ENCODE results near the gene HYAL2. TPM values are rescaled to one million over a fixed set of nuclear protein-coding genes. Genes with fewer than 3 reads are reported as not detected.
A peak's percentile ranks its signal among the peaks of the same experiment; 100 is the strongest.

Gene HYAL2
- total and polyA plus RNA-seq, 10 of the 15 experiments (the other 5 are each of a cell fraction or from before 2014, with no cell fraction given), result 0.06 to 21.8 (median 12.7) TPM

- Histone ChIP-seq H4K20me1 (ENCODE audit: control insufficient read depth, insufficient read depth) (peaks cover 2% of the 10 kb centered on the region; the same call in 1 of the 2 replicates), H3K36me3 (ENCODE audit: control insufficient read depth in 2 of 2, insufficient read depth in 2 of 2, low read length in 1 of 2) (peaks cover 8 to 26% of the 10 kb centered on the region in 2 experiments; a peak in 2 of 4 replicates), H3K9me3 (replicated peaks; ENCODE audit: control insufficient read depth, insufficient read depth, low read length) (no peaks in the 10 kb centered on the region), H3K4me3 (peak overlapping the region; percentile 78), H3K27me3 (replicated peaks in 1 of 2; ENCODE audit: control insufficient read depth in 2 of 2, insufficient read depth in 2 of 2, low read length in 1 of 2) (no peaks in the 10 kb centered on the region), H3K4me1 (ENCODE audit: control insufficient read depth, insufficient read depth, low read length) (peaks cover 18% of the 10 kb centered on the region), H2AFZ (ENCODE audit: control insufficient read depth, low read depth, low read length) (no peak overlapping the region), H3K79me2 (ENCODE audit: control insufficient read depth, insufficient read depth, low read length) (peaks cover 33% of the 10 kb centered on the region), H3K27ac (ENCODE audit: control insufficient read depth, insufficient read depth) (0 out of 2 replicates have a peak overlapping the region, but pooled peaks have one; percentile 9), H3K4me2 (ENCODE audit: control insufficient read depth, insufficient read depth) (peak overlapping the region; percentile 97), H3K9ac (ENCODE audit: control insufficient read depth, insufficient read depth, low read length) (peak overlapping the region; percentile 85)
- DNase-seq (ENCODE audit: low read depth, low spot score) (no peak), FAIRE-seq (no peak), ATAC-seq (no peak)
- intact Hi-C loops (cut with micrococcal nuclease; ENCODE audit: unreplicated experiment) (no loop called here), in situ Hi-C loops (cut with MboI) (loop anchor here (10.0 kb wide), 1 partner anchor 1027 kb away; the partner anchor contains the start of gene MANF)
- ChIA-PET POLR2A (interaction anchor here (1.6 to 2.5 kb wide), 2 partner anchors 17 to 20 kb away, joined by 3 to 8 read pairs; partner anchors contain the start of gene RASSF1), CTCF (interaction anchor here (1.3 to 2.9 kb wide), 2 partner anchors 9 to 212 kb away, joined by 4 to 22 read pairs; partner anchors contain the start of gene HEMK1), SMC1A (ENCODE audit: uncharacterized antibody, unreplicated experiment) (interaction anchor here (1.4 to 1.7 kb wide), 2 partner anchors 10 to 20 kb away, joined by 8 read pairs; no protein-coding TSS in a partner anchor), RAD21 (ENCODE audit: unreplicated experiment) (interaction anchor here (1.9 kb wide), 1 partner anchor 21 kb away, joined by 6 read pairs; no protein-coding TSS in a partner anchor)
- WGBS (ENCODE audit: insufficient coverage, insufficient replicate concordance, low lambda C conversion rate, missing lambda C conversion rate), result 94% methylated on average over 1 of the region's 1 CpG
- no TSS peak for BruUV-seq (replicated peaks)
- TF ChIP-seq ZNF592 (IDR thresholded peaks at IDR 0.05) (no peak), TAF1 (IDR thresholded peaks at IDR 0.05; ENCODE audit: borderline replicate concordance, low read depth, low read length) (no peak), CTCF (IDR thresholded peaks at IDR 0.05 in 2 of 3, conservative IDR thresholded peaks at IDR 0.05 in 1 of 3; ENCODE audit: control insufficient read depth in 2 of 3, extremely low read depth in 1 of 3, insufficient read depth in 1 of 3, low read depth in 3 of 3, low read length in 3 of 3) (no peak), MYC (IDR thresholded peaks at IDR 0.05; ENCODE audit: insufficient read depth, insufficient read length, insufficient replicate concordance, low read length, severe bottlenecking) (no peak), LARP7 (IDR thresholded peaks at IDR 0.05) (no peak), ZBTB33 (IDR thresholded peaks at IDR 0.05) (no peak), PAX5 (IDR thresholded peaks at IDR 0.05; ENCODE audit: borderline replicate concordance, low read depth, low read length) (no peak), PRDM15 (CRISPR knock-in tag; IDR thresholded peaks at IDR 0.05) (no peak), RAD21 (IDR thresholded peaks at IDR 0.05; ENCODE audit: insufficient read depth, low read depth, low read length) (no peak)
These were observed 34.9 kb upstream of the HYAL2 start for GRCh38 chr3:50357481-50357880.
